Osteoblast (primary cell): ENCODE measurements around the gene GDF9. TPM values are rescaled to one million over a fixed set of nuclear protein-coding genes. Genes with fewer than 3 reads are reported as not detected.

Experiments used
- DNase-seq: peaks from one replicate; pipeline ENCODE4 v3.0.0; 2011; ENCODE audit warnings: low spot score, mixed read lengths; ENCODE audit not compliant: insufficient read length; ENCODE audit errors: missing footprints
- H2AFZ ChIP-seq: 2 replicates; pipeline ENCODE4 v1.6.0; 2011; ENCODE audit warnings: mild to moderate bottlenecking, low read length
- H3K27ac ChIP-seq: 2 replicates; pipeline ENCODE4 v1.5.1; 2011; ENCODE audit warnings: mild to moderate bottlenecking, low read depth, low read length, moderate library complexity
- H3K27me3 ChIP-seq: 2 replicates; pipeline ENCODE4 v1.6.0; 2012; ENCODE audit warnings: mild to moderate bottlenecking, control low read depth, inconsistent platforms, low read length, moderate library complexity; ENCODE audit not compliant: insufficient read depth
- H3K36me3 ChIP-seq: 2 replicates; pipeline ENCODE4 v1.5.1; 2011; ENCODE audit warnings: mild to moderate bottlenecking, low read length, control low read depth, moderate library complexity; ENCODE audit not compliant: insufficient read depth
- H3K4me1 ChIP-seq: 2 replicates; pipeline ENCODE4 v1.5.1; 2011; ENCODE audit warnings: mild to moderate bottlenecking, low read length, control low read depth, moderate library complexity; ENCODE audit not compliant: insufficient read depth
- H3K4me2 ChIP-seq: 2 replicates; pipeline ENCODE4 v1.6.0; 2011; ENCODE audit warnings: mild to moderate bottlenecking, low read length; ENCODE audit not compliant: insufficient read depth
- H3K4me3 ChIP-seq: fragments of 200-600 bp; sonication (generic); 3 replicates; pipeline ENCODE4 v1.5.1; 2012; ENCODE audit warnings: mild to moderate bottlenecking, low read length, inconsistent platforms; ENCODE audit not compliant: insufficient read depth
- H3K79me2 ChIP-seq: 2 replicates; pipeline ENCODE4 v1.6.0; 2012; ENCODE audit warnings: mild to moderate bottlenecking, low read length, control low read depth, inconsistent platforms; ENCODE audit not compliant: insufficient read depth
- H3K9me3 ChIP-seq: 2 replicates; pipeline ENCODE4 v1.5.1; 2011; ENCODE audit warnings: low read depth, low read length, control low read depth
- H4K20me1 ChIP-seq: 2 replicates; pipeline ENCODE4 v1.6.0; 2012; ENCODE audit warnings: mild to moderate bottlenecking, low read length, control low read depth; ENCODE audit not compliant: insufficient read depth
- CTCF ChIP-seq: IDR thresholded peaks from 2 replicates; pipeline ENCODE4 v1.5.1; 2011; ENCODE audit warnings: mild to moderate bottlenecking, low read depth, low read length, moderate library complexity; ENCODE audit errors: extremely low read depth
- total RNA-seq: library from RNA; depleted of rRNA; stranded (reverse); fragments of >200 nt; gene quantifications from 2 replicates; pipeline ENCODE4 v1.2.3, GENCODE V29; 2012

GDF9 gene
- total RNA-seq, 1 donor = 0.36 TPM

DNA sequence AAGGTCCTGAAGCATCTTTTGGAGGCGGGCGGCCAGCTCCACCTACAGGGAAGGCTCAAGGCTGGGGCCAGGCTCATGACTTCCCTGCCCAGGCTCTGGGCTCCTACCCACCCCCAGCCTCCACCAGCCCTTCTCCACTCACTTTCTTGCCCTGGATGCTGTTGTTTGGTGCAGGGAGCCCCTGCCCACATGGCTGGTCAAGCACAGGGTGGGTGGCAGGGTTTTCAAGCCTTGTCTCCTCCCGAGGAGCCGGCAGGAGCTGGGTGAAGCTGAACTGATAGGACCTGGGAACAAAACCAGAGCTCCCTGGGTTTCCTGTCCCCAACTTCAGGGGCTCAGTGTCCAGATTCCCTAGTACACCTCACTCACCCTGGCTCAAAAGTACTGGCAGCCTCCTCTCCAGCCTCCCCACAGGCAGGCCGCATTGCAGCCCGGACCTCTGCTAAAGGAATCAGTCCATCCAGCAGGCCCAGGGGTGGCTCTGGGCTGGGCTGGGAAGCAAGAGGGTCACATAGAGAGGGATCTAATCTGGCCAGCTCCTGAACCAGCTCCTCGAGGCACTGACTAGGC, 42.7 kb downstream of the GDF9 start:
- no peak overlapping the region for H3K4me3 ChIP-seq
- no peak overlapping the region for H2AFZ ChIP-seq
- no peak for TF ChIP-seq CTCF
- H3K9me3 ChIP-seq = no peaks in the 10 kb centered on the region
- no peaks in the 10 kb centered on the region for H3K27me3 ChIP-seq
- no peak overlapping the region for H3K4me2 ChIP-seq
- H3K36me3 ChIP-seq = peaks cover 6% of the 10 kb centered on the region
- H3K27ac ChIP-seq = no peak overlapping the region
- peaks cover 3% of the 10 kb centered on the region for H4K20me1 ChIP-seq
- DNase-seq = peak; percentile 78
- peaks cover 3% of the 10 kb centered on the region for H3K4me1 ChIP-seq
- H3K79me2 ChIP-seq = peaks cover 5% of the 10 kb centered on the region

DNA sequence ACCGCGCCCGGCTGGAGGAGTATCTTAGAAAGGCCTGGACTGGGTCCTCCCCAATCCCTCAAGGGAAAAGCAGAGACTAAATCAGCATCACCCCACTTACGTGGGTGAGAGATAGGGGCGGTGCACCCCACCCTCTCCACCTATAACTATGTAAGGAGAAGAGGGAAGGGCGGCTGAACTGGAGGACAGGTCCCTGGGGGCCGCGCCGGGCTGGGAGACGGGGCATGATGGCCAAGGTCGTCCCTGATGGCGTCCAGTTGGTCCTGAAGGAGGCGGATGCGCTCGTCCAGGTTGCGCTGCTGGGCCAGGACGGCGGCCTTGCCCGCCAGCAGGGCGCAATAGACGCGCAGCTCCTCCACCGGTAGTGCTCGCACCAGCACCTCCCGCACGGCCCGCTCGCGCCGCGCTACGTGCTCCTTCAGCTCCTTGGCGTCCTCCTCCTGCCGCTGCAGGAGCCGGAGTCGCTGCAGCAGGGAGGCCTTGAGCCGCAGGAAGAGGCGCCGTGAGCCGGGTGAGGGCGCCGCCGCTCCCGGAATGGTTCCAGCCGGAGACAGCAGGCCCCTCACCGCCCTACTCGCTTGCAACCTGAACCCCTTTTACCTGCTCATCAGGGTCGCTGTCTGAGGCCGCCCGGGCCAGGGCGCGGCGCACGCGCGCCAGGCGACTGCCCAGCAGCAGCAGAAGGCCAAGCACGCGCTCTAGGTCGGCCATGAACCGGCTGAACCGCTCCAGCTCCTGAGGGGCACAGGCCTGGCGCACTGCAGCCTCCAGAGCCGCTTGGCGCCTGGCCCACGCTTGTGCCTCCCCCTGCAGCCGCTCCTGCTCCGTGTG, 43.4 kb downstream of the GDF9 start:
- H3K36me3 ChIP-seq = peaks cover 6% of the 10 kb centered on the region
- H3K4me1 ChIP-seq = peaks cover 3% of the 10 kb centered on the region
- no peak for TF ChIP-seq CTCF
- no peak overlapping the region for H3K4me3 ChIP-seq
- H3K27ac ChIP-seq = no peak overlapping the region
- H3K9me3 ChIP-seq = no peaks in the 10 kb centered on the region
- no peak overlapping the region for H2AFZ ChIP-seq
- DNase-seq = peak; percentile 73
- no peaks in the 10 kb centered on the region for H4K20me1 ChIP-seq
- H3K4me2 ChIP-seq = no peak overlapping the region
- H3K79me2 ChIP-seq = peaks cover 3% of the 10 kb centered on the region
- no peaks in the 10 kb centered on the region for H3K27me3 ChIP-seq

DNA sequence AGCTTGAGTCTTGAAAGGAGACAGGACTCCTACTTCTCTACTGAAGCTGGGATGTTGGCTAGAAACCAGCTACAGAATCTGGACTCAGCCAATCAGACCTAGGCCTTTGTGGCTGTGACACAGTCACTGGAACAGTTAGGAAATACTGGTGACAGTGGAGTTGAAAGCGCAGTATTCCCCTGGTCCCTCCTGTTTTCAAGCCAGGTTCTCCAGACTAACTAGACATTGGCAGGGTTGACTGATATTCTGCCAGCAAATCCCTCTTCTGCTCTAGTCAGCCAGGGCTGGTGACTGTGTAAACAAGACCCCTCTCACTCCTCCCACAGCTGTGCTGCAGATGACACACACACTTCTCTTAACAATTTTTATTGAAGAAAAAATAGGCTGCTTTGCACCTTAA, 44.5 kb downstream of the GDF9 start:
- no peak for TF ChIP-seq CTCF
- no peaks in the 10 kb centered on the region for H4K20me1 ChIP-seq
- H3K4me1 ChIP-seq = peaks cover 3% of the 10 kb centered on the region
- no peak overlapping the region for H2AFZ ChIP-seq
- DNase-seq = peak; percentile 94
- H3K36me3 ChIP-seq = peaks cover 6% of the 10 kb centered on the region
- H3K4me3 ChIP-seq = no peak overlapping the region
- H3K27ac ChIP-seq = no peak overlapping the region
- H3K27me3 ChIP-seq = no peaks in the 10 kb centered on the region
- no peaks in the 10 kb centered on the region for H3K79me2 ChIP-seq
- H3K9me3 ChIP-seq = no peaks in the 10 kb centered on the region
- H3K4me2 ChIP-seq = no peak overlapping the region

DNA sequence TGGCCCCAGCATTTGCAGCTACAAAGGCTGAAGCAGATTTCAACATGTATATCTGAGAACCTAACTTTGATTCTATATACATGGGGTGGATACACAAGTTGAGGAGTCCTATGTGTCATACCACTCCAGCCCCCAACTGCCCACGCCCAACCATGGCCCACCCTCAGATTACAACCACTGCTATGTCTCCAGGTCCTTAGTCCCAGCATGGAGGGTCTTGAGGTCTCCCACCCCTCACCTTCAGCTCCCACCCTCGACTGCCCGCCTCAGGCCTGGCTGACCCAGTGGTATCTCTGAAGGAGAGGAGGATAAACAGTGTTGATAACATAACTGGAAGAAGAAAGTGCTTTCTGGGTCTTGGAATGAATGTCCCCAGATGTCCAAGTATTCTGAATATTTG, 44.9 kb downstream of the GDF9 start:
- Histone ChIP-seq H3K4me2 (no peak overlapping the region), H3K27me3 (no peaks in the 10 kb centered on the region), H4K20me1 (no peaks in the 10 kb centered on the region), H3K27ac (no peak overlapping the region), H3K4me1 (peaks cover 5% of the 10 kb centered on the region), H3K9me3 (no peaks in the 10 kb centered on the region), H2AFZ (no peak overlapping the region), H3K36me3 (peaks cover 6% of the 10 kb centered on the region), H3K79me2 (no peaks in the 10 kb centered on the region), H3K4me3 (no peak overlapping the region)
- no peak for TF ChIP-seq CTCF
- DNase-seq = peak; percentile 89
